ENCODE data around the gene POC1A. TPM values are rescaled to one million over a fixed set of nuclear protein-coding genes. Genes with fewer than 3 reads are reported as not detected.
"Not testable (repeated sequence)": the region's sequence is repeated elsewhere in the genome, so short reads cannot be mapped to it uniquely, and the experiment has no call there.

POC1A gene
- total RNA-seq, 1 experiment from 2014 or later = 35.0 TPM

DNA sequence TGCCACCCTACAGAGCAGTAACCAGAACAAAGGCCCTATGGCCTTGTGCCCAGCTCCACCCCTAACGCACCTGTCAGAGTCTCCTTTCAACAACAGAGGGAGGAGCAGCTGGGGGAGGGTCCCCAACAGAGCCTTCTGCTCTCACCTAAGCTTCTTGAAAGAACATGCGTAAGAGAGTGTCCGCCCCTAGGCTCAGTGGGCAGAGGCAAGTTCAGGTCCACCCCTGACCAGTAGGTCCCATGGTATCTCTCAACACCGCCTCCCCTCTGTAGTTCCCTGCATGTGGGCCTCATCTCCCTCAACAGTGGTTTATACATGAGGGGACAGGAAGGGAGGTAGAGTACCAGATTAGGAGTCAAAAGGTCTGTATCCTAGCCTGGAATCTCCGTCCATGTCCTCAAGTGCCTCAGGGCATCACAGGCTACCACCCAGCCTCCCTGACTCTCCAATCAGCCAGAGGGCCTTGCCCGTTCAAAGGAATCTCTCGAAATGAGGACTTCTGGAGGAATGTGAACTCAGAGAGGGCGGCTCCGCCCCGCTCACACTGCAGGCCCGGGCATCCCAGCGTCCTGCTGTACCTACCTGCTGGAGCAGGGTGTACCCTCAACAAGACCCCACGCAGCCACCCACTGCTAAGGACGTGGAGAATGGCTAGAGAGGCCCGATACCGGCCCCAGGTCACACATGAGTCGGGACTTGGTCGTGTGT, 680 bp downstream of the POC1A start:
- peak overlapping the region; percentile 82 for H3K4me2 ChIP-seq
- POLR2A ChIA-PET (ENCODE audit: unreplicated experiment) = interaction anchor here (0.5 to 0.6 kb wide), 3 partner anchors 9 to 181 kb away, joined by 3 to 7 read pairs (median 6); no protein-coding TSS in a partner anchor
- H3F3A ChIP-seq (ENCODE audit: insufficient read depth, low read depth) = peaks cover 20% of the 10 kb centered on the region
- H3K9me2 ChIP-seq (ENCODE audit: insufficient read depth) = no peaks in the 10 kb centered on the region
- CTCF ChIA-PET = interaction anchor here (0.6 to 1.3 kb wide), 2 partner anchors 65 to 84 kb away, joined by 3 to 5 read pairs; no protein-coding TSS in a partner anchor
- peaks cover 16% of the 10 kb centered on the region for H3K4me1 ChIP-seq (replicated peaks; ENCODE audit: insufficient read depth)
- peak overlapping the region; percentile 22; the same call in 1 of the 2 replicates for H3K27ac ChIP-seq
- H4K20me1 ChIP-seq (ENCODE audit: insufficient read depth) = no peaks in the 10 kb centered on the region
- H2AFZ ChIP-seq = peak overlapping the region; percentile 92
- peaks cover 8% of the 10 kb centered on the region; the same call in 1 of the 2 replicates for H3K79me2 ChIP-seq (ENCODE audit: low read depth)
- BruUV-seq (replicated peaks) = TSS peak; percentile 64
- peak; percentile 79 to 80 for DNase-seq
- H3K36me3 ChIP-seq (ENCODE audit: low read depth) = no peaks in the 10 kb centered on the region
- no peaks in the 10 kb centered on the region for H3K27me3 ChIP-seq (ENCODE audit: insufficient read depth, low read depth)
- no peaks in the 10 kb centered on the region for H3K9me3 ChIP-seq (ENCODE audit: insufficient read depth, low read depth)
- TF ChIP-seq, protein P1, sequence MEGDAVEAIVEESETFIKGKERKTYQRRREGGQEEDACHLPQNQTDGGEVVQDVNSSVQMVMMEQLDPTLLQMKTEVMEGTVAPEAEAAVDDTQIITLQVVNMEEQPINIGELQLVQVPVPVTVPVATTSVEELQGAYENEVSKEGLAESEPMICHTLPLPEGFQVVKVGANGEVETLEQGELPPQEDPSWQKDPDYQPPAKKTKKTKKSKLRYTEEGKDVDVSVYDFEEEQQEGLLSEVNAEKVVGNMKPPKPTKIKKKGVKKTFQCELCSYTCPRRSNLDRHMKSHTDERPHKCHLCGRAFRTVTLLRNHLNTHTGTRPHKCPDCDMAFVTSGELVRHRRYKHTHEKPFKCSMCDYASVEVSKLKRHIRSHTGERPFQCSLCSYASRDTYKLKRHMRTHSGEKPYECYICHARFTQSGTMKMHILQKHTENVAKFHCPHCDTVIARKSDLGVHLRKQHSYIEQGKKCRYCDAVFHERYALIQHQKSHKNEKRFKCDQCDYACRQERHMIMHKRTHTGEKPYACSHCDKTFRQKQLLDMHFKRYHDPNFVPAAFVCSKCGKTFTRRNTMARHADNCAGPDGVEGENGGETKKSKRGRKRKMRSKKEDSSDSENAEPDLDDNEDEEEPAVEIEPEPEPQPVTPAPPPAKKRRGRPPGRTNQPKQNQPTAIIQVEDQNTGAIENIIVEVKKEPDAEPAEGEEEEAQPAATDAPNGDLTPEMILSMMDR (conservative IDR thresholded peaks at IDR 0.05) = no peak
- TF ChIP-seq EZH2 (IDR thresholded peaks at IDR 0.05; ENCODE audit: low read depth) = no peak
- intact Hi-C loops (cut with micrococcal nuclease; ENCODE audit: unreplicated experiment) = loop anchor here (1.0 to 5.0 kb wide), 3 partner anchors 45 to 124 kb away; partner anchors contain the start of genes ALAS1 and WDR82
- H3K4me3 ChIP-seq = peak overlapping the region; percentile 90

DNA sequence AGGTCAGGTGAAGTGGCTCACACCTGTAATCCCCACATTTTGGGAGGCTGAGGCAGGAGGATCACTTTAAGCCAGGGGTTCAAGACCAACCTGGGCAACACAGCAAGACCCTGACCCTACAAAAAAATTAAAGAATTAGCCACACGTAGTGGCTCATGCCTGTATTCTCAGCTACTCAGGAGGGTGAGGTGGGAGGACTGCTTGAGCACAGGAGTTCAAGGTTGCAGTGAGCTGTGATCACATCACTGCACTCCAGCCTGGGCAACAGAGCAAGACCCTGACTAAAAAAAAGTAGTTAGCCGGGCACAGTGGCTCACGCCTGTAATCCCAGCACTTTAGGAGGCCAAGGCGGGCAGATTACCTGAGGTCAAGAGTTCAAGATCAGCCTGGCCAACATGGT, 2.2 kb downstream of the POC1A start:
- H2AFZ ChIP-seq; DNase-seq; H4K20me1 ChIP-seq (ENCODE audit: insufficient read depth); H3K79me2 ChIP-seq (ENCODE audit: low read depth); H3K9me3 ChIP-seq (ENCODE audit: insufficient read depth, low read depth); H3K4me2 ChIP-seq; CTCF ChIA-PET; H3K36me3 ChIP-seq (ENCODE audit: low read depth); H3K27me3 ChIP-seq (ENCODE audit: insufficient read depth, low read depth); H3K27ac ChIP-seq; H3K4me3 ChIP-seq; H3K9me2 ChIP-seq (ENCODE audit: insufficient read depth); POLR2A ChIA-PET (ENCODE audit: unreplicated experiment): not testable (repeated sequence)
- Histone ChIP-seq H3F3A (ENCODE audit: insufficient read depth, low read depth) (peaks cover 20% of the 10 kb centered on the region), H3K4me1 (replicated peaks; ENCODE audit: insufficient read depth) (peaks cover 16% of the 10 kb centered on the region)
- intact Hi-C loops (cut with micrococcal nuclease; ENCODE audit: unreplicated experiment) = loop anchor here (5.0 kb wide), 1 partner anchor 125 kb away; the partner anchor contains the start of gene WDR82
- TSS peak; percentile 2 for BruUV-seq (replicated peaks)

DNA sequence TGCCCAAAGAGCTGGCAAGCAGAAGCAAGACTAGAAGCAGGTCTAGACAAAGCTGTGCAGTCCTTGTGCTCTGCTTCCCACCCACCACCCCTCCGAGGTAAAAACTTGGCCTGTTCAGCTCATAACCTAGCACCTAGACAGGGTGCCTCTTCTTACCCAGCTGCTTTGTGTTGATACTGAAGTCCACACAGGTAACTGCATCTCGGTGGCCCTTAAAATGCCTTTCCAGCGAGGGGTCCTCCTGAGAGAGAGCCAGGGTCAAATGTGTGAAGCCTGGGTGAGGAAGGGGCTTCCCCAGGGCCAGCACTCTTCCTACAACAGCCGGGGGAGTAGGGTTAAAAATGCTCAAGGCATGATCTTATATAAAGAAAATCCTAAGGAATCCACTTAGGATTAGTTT, 3.4 kb downstream of the POC1A start:
- Histone ChIP-seq H4K20me1 (ENCODE audit: insufficient read depth) (no peaks in the 10 kb centered on the region), H3K4me2 (no peak overlapping the region), H3K9me3 (ENCODE audit: insufficient read depth, low read depth) (no peaks in the 10 kb centered on the region), H3K4me1 (replicated peaks; ENCODE audit: insufficient read depth) (peaks cover 16% of the 10 kb centered on the region), H3K36me3 (ENCODE audit: low read depth) (no peaks in the 10 kb centered on the region; the same call in 1 of the 2 replicates), H3K9me2 (ENCODE audit: insufficient read depth) (no peaks in the 10 kb centered on the region), H3K79me2 (ENCODE audit: low read depth) (peaks cover 8% of the 10 kb centered on the region; the same call in 1 of the 2 replicates), H2AFZ (no peak overlapping the region), H3F3A (ENCODE audit: insufficient read depth, low read depth) (peaks cover 16% of the 10 kb centered on the region), H3K27ac (no peak overlapping the region), H3K27me3 (ENCODE audit: insufficient read depth, low read depth) (no peaks in the 10 kb centered on the region), H3K4me3 (no peak overlapping the region)
- TF ChIP-seq, protein P1 (conservative IDR thresholded peaks at IDR 0.05) = no peak
- no peak for TF ChIP-seq EZH2 (IDR thresholded peaks at IDR 0.05; ENCODE audit: low read depth)
- no peak for DNase-seq
- BruUV-seq (replicated peaks) = no TSS peak
- intact Hi-C loops (cut with micrococcal nuclease; ENCODE audit: unreplicated experiment) = loop anchor here (5.0 kb wide), 1 partner anchor 126 kb away; the partner anchor contains the start of gene WDR82
- CTCF ChIA-PET = interaction anchor here (0.6 kb wide), 1 partner anchor 188 kb away, joined by 3 read pairs; no protein-coding TSS in a partner anchor
- POLR2A ChIA-PET (ENCODE audit: unreplicated experiment) = no interaction called here

Data from PC-9 (cell line).